GM12801 (cell line): ENCODE results near the gene METTL1.

Experiments
- CTCF ChIP-seq: IDR thresholded peaks from one replicate; pipeline ENCODE4 v1.5.1; 2011; ENCODE audit warnings: control low read depth; ENCODE audit not compliant: insufficient read length; ENCODE audit errors: extremely low read depth

METTL1 gene

GRCh38 chr12:57745485-57745881 is 26.4 kb downstream of the METTL1 start:
- TF ChIP-seq CTCF: no peak

- no peak for TF ChIP-seq CTCF
Measured at GRCh38 chr12:57744777-57745484, 27.0 kb downstream of the METTL1 start, which contains the start of gene TSPAN31. TSS of gene TSPAN31 (plus strand) at chr12:57745039. CDS start at chr12:57745155, 116 bp downstream.

- no peak for TF ChIP-seq CTCF
Measured at GRCh38 chr12:57744194-57744776, 27.6 kb downstream of the METTL1 start.

GRCh38 chr12:57743769-57744168 is 28.1 kb downstream of the METTL1 start:
- TF ChIP-seq CTCF: no peak

GRCh38 chr12:57741844-57742738 is 29.8 kb downstream of the METTL1 start:
- peak; percentile 8 for TF ChIP-seq CTCF

- TF ChIP-seq CTCF: no peak
Measured at GRCh38 chr12:57741413-57741789, 30.5 kb downstream of the METTL1 start.
